Neuron (in vitro differentiated cells): ENCODE measurements around the gene ATG10.
A peak's percentile ranks its signal among the peaks of the same experiment; 100 is the strongest.
"Not testable (repeated sequence)": the region's sequence is repeated elsewhere in the genome, so short reads cannot be mapped to it uniquely, and the experiment has no call there.

Experiments
- H2AFZ ChIP-seq: one replicate; pipeline ENCODE4 v1.6.1; 2013; ENCODE audit warnings: low read depth, mild to moderate bottlenecking, inconsistent platforms, low read length, moderate library complexity
- H3K27me3 ChIP-seq: one replicate; pipeline ENCODE4 v1.6.1; 2013; ENCODE audit warnings: low read length; ENCODE audit not compliant: insufficient read depth
- H3K36me3 ChIP-seq: one replicate; pipeline ENCODE4 v1.6.1; 2013; ENCODE audit warnings: low read length; ENCODE audit not compliant: insufficient read depth
- H3K4me1 ChIP-seq: one replicate; pipeline ENCODE4 v1.6.1; 2013; ENCODE audit warnings: low read length; ENCODE audit not compliant: insufficient read depth
- H3K4me3 ChIP-seq: 2 replicates; pipeline ENCODE4 v1.5.1; 2013; ENCODE audit warnings: mild to moderate bottlenecking, low read length, moderate library complexity
- H3K9me3 ChIP-seq: one replicate; pipeline ENCODE4 v1.6.1; 2013; ENCODE audit warnings: low read length

ATG10 gene

DNA sequence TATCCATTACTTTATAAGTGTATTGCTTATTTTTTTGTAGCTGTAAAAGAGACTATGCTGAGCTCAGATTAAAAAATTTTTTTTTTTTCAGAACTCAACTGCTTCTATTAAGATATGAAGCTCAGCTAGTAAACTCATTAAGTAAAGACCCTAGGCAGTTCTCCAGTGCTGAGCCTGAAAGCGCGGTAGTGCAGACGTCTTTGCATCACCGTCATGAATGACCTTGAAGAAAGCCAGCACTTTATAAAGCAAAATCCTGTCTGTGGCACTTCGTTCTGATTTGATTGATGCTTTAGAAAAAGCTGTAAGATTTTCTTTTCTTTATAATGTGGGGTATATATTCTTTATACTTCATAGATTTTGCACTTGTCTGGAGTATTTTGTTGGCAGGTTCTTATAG is 105.7 kb downstream of the ATG10 start:
- no peak overlapping the region for H3K4me3 ChIP-seq
- H3K4me1 ChIP-seq = peaks cover 8% of the 10 kb centered on the region
- no peaks in the 10 kb centered on the region for H3K27me3 ChIP-seq
- H3K36me3 ChIP-seq = no peaks in the 10 kb centered on the region
- H3K9me3 ChIP-seq = no peaks in the 10 kb centered on the region
- no peak overlapping the region for H2AFZ ChIP-seq

DNA sequence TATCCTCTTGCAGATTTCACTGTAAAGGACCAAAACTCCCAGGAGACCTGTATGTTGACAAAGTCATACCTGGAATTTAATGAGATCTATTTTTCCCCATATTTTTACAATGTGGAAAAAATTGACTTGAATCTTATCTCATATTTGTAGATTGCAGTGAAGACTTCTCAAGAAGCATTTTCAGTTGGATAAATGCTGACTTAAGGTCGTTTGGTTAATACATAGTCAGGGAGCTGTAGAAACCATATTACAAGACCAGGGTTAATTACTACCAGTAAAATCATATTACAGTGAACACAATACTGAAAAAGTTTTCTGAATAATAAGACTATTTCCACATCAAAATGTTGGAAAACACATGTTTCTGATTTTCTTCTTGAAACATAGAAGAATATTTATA is 119.8 kb downstream of the ATG10 start:
- H3K4me3 ChIP-seq = no peak overlapping the region
- no peaks in the 10 kb centered on the region for H3K36me3 ChIP-seq
- no peaks in the 10 kb centered on the region for H3K4me1 ChIP-seq
- H3K9me3 ChIP-seq = peaks cover 3% of the 10 kb centered on the region
- no peak overlapping the region for H2AFZ ChIP-seq
- H3K27me3 ChIP-seq = no peaks in the 10 kb centered on the region

DNA sequence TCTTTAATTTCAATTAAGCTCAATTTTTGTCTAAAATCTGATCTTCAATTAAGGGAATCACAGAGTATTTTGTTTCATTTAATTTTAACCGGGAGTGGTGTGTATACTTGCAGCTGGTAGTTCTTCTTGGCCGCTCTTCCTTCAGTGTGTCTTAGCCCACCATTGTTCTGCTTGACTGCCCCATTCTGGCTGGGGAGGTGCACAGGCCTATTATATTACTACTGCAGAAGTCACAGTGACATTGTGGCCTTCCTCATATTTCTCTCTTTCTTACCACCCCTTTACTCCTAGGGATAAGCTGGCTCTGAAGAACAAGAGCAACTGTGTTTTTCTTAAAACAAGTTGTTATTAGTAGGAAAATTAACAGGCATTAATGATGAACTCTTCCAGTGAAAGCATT is 123.7 kb downstream of the ATG10 start:
- Histone ChIP-seq H3K4me3 (no peak overlapping the region), H2AFZ (no peak overlapping the region), H3K9me3 (peaks cover 3% of the 10 kb centered on the region), H3K4me1 (no peaks in the 10 kb centered on the region), H3K36me3 (no peaks in the 10 kb centered on the region), H3K27me3 (no peaks in the 10 kb centered on the region)

DNA sequence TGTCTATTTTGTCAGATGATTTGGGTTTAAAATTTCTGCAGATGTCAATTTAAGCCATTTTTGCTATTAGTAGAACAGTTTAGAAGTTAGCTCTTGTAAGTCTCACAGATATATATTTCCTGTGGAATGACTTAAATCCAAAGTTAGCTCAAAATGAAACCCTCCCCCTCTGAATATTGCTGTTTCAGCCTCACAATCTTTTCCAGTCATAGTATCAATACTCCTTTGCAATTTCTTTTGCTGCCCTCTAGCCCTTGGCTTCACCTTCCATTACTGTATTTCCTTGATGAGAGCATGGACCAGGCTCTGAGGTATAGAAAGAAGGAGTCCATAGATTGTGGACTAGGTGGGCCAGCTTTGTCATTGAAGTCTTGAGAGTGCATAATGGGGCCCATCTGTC is 124.4 kb downstream of the ATG10 start:
- Histone ChIP-seq H2AFZ (no peak overlapping the region), H3K36me3 (no peaks in the 10 kb centered on the region), H3K27me3 (no peaks in the 10 kb centered on the region), H3K4me1 (no peaks in the 10 kb centered on the region), H3K4me3 (no peak overlapping the region), H3K9me3 (peaks cover 3% of the 10 kb centered on the region)

DNA sequence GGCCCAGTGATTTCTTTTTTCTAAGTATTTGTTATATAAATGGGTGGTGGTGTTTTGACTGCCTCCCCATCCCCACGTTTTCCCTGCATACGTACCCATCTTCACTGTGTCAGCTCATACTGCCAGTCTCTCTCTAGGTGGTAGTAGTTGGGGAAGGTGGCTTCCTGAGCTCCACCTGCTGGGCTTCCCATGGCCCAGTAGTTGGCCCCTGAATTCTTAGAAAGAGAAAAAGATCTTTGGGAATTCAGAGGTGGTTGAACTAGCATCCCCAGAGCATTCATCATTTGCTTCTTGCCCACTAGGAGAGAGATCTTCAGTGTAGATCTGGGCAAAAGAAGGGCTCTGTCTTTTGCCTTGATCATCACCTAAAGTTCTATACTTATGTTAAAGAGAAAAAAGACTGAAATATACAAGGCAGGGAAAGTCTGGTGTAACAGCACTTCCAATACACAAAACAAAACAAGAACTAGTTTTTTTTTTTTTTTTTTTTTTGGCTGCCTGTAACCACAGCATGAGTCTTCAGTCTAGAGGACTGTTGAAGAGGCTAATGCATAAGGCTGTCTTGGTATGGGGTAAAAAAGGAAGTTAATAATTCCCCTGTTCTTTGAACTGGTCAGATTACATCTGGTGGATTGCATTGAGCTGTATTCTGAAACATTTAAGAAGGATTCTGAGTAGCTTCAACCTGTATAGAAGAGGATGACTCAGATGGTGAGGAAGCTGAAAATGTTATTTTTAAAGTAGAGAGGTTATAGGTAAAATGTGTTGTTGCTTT is 128.7 kb downstream of the ATG10 start:
- H3K27me3 ChIP-seq = no peaks in the 10 kb centered on the region
- no peaks in the 10 kb centered on the region for H3K9me3 ChIP-seq
- no peak overlapping the region for H2AFZ ChIP-seq
- no peak overlapping the region for H3K4me3 ChIP-seq
- no peaks in the 10 kb centered on the region for H3K4me1 ChIP-seq
- H3K36me3 ChIP-seq = no peaks in the 10 kb centered on the region

DNA sequence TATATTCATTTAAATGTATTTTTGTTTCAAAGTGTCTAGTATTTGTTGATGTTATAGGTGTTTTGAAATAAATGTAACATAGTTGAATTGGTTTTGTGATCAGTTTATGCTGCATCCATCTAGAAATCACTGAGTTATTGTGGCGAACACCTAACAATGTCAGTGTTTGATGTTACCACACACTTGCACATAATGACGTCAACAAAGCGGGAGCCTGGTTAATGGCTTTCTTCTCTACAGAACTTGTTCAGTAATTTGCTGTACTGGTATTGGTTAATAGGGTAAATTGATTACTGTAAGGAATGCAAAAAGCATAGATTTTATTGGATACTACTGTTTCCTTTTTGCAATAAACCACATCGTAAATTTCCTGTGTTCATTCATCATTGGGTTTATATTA is 133.0 kb downstream of the ATG10 start:
- no peak overlapping the region for H2AFZ ChIP-seq
- H3K36me3 ChIP-seq = no peaks in the 10 kb centered on the region
- H3K4me3 ChIP-seq = no peak overlapping the region
- no peaks in the 10 kb centered on the region for H3K27me3 ChIP-seq
- no peaks in the 10 kb centered on the region for H3K9me3 ChIP-seq
- no peaks in the 10 kb centered on the region for H3K4me1 ChIP-seq

DNA sequence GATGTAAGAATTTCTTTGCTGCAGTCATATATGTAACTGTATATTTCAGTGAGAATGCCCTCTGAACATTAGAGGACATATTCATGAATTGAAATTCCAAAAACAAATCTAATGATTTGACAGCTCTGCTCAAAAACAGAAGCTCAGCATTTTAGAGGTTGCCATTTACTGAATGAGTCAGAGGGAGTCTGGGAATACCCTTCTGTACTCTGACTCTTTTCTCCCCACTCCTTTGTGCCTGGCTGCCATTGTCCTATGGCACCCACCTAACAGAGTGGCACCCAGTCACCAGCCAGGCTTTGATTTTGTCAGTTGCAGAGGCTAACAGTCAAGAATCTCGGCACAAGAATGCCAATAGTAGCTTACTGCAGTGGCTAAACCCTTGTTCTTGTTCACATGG is 133.6 kb downstream of the ATG10 start:
- Histone ChIP-seq H2AFZ (no peak overlapping the region), H3K36me3 (no peaks in the 10 kb centered on the region), H3K27me3 (no peaks in the 10 kb centered on the region), H3K4me1 (no peaks in the 10 kb centered on the region), H3K4me3 (no peak overlapping the region), H3K9me3 (no peaks in the 10 kb centered on the region)

DNA sequence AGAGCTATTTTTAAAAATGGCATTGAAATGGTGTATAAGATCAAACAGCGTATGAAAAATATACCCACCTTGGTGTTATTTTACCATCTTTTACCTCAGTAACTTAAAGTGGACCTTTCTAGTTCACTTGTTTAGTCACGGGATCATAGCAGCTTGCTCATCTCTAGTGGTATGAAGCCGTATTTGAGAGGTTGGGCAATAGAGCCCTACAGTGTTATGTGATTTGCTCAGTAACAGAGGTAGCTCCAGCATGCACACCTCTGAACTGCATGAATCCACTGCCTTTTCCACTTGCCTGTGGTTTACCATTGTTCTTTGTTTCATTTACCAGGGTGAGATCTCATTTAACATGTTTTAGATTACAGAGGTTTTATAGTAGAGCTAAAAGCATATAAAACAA is 134.4 kb downstream of the ATG10 start:
- H2AFZ ChIP-seq = no peak overlapping the region
- no peak overlapping the region for H3K4me3 ChIP-seq
- H3K9me3 ChIP-seq = no peaks in the 10 kb centered on the region
- no peaks in the 10 kb centered on the region for H3K27me3 ChIP-seq
- H3K36me3 ChIP-seq = no peaks in the 10 kb centered on the region
- H3K4me1 ChIP-seq = no peaks in the 10 kb centered on the region

DNA sequence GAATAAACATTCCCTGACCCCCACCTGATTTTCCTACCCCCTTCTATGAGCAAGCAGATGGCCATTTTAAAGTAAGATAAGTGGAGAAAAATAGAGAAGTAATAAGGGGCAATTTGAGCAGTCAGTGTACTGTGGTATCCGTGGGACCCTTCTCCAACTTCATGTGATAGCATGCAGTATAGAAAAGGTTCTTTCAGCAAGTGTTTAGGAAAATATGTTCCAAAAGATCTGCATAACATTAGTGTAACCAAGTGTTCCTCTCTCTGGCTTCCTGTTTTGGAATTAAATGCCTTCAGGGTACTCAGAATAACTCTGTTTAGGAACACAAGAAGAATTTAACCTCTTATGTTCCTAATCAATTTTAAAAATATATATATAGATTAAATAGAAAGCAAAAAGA is 134.9 kb downstream of the ATG10 start:
- no peaks in the 10 kb centered on the region for H3K4me1 ChIP-seq
- H3K4me3 ChIP-seq = no peak overlapping the region
- no peaks in the 10 kb centered on the region for H3K36me3 ChIP-seq
- peak overlapping the region; percentile 34 for H2AFZ ChIP-seq
- H3K9me3 ChIP-seq = no peaks in the 10 kb centered on the region
- no peaks in the 10 kb centered on the region for H3K27me3 ChIP-seq

DNA sequence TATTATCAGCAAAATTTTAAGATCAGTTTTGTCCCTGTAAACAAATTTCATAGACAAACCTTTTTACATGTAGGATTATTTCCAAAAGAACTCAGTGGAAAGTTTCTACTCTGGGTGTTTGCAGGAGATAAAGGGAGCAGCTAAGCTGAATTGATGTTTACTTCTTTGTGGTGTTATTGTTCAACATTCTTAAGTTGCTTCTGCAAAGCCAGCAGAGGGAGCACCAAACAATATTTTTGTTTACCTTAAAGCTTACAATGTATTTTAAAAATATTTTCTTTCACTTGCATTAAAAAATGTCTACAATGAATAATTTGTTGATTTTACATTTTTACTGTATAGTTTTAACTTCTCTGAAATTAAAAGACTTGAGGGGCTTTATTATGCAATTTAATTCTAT is 135.4 kb downstream of the ATG10 start:
- Histone ChIP-seq H3K36me3 (no peaks in the 10 kb centered on the region), H3K4me3 (no peak overlapping the region), H2AFZ (peak overlapping the region; percentile 34), H3K27me3 (no peaks in the 10 kb centered on the region), H3K4me1 (no peaks in the 10 kb centered on the region), H3K9me3 (no peaks in the 10 kb centered on the region)

DNA sequence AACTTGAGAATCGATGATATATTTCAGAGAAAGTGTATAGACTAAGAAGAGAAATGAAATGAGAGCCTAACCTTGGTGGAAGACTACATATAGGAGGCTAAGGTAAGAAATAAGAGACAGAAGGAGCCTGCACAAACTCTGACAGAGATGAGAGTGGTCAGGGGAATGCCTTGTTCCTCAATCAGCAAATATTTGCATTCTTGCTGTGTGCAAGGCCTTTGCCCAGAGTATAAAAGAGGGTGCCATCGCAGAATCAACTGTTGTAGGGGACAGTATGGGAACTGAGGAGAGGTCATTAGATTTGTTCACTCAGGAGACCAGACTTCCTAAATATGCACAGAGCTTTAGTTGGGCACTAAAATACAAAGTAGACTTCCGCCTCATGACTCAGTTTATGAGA is 137.2 kb downstream of the ATG10 start:
- no peaks in the 10 kb centered on the region for H3K9me3 ChIP-seq
- no peaks in the 10 kb centered on the region for H3K4me1 ChIP-seq
- H3K4me3 ChIP-seq = no peak overlapping the region
- H3K36me3 ChIP-seq = no peaks in the 10 kb centered on the region
- no peak overlapping the region for H2AFZ ChIP-seq
- no peaks in the 10 kb centered on the region for H3K27me3 ChIP-seq

DNA sequence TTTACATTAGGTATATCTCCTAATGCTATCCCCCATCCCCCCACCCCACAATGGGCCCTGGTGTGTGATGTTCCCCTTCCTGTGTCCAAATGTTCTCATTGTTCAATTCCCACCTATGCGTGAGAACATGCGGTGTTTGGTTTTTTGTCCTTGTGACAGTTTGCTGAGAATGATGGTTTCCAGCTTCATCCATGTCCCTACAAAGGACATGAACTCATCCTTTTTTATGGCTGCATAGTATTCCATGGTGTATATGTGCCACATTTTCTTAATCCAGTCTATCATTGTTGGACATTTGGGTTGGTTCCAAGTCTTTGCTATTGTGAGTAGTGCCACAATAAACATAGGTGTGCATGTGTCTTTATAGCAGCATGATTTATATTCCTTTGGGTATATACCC is 138.1 kb downstream of the ATG10 start:
- H2AFZ ChIP-seq, H3K27me3 ChIP-seq, H3K4me3 ChIP-seq, H3K4me1 ChIP-seq, H3K36me3 ChIP-seq, H3K9me3 ChIP-seq: not testable (repeated sequence)

DNA sequence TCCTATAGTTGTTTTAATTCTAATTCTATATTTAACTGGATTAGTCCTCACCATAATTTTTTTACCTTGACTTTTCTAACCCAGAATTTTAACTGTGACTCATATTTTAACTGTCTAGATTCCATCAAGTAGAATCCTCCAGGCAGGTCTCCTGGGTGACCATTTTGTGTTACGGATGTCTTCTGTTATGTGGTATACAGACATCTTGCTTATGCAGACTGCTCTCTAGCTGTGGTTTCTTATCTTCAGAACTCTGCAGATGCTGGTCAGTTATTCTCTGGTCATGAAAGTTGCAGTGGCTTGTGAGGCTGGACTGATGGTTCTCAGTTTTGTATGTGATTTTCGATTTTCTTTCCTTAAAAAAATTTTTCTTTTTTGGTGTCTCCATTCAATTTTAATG is 139.4 kb downstream of the ATG10 start:
- no peaks in the 10 kb centered on the region for H3K27me3 ChIP-seq
- no peak overlapping the region for H2AFZ ChIP-seq
- no peaks in the 10 kb centered on the region for H3K36me3 ChIP-seq
- H3K4me1 ChIP-seq = no peaks in the 10 kb centered on the region
- H3K4me3 ChIP-seq = no peak overlapping the region
- no peaks in the 10 kb centered on the region for H3K9me3 ChIP-seq

DNA sequence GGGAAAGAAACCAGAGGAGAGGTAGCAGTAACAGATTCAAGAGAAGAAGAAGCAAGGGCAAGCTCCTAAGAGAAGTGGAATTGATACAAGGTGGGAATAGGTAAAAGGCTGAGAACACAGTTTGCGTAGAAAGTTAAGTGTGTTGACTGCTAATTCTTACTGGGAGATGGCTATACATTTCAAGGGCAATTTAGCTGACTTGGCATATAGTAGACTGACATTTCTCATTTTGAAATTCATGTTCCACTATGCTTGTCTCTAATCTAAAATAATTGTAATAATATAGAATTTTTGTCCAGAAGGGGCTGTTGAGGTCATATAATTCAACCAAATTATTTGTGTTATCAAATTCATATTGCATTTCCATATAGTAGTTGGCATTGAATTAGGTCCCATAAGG is 144.0 kb downstream of the ATG10 start:
- H3K36me3 ChIP-seq = no peaks in the 10 kb centered on the region
- H3K4me3 ChIP-seq = no peak overlapping the region
- no peaks in the 10 kb centered on the region for H3K9me3 ChIP-seq

More for the DNA sequence above, 144.0 kb downstream of the ATG10 start:
- Histone ChIP-seq H3K27me3 (no peaks in the 10 kb centered on the region), H3K4me1 (no peaks in the 10 kb centered on the region), H2AFZ (no peak overlapping the region)
